Uterus (tissue), 4 donors: ENCODE results near the gene PANX1. TPM values are rescaled to one million over a fixed set of nuclear protein-coding genes. Genes with fewer than 3 reads are reported as not detected.

Experiments used
- DNase-seq, 2 donors: peaks; one replicate each; pipeline ENCODE4 v3.0.0-alpha.2; 2019 to 2020
- H3K27ac ChIP-seq, 2 donors: fragments of 200-600 bp; sonication (generic); 1 replicate in 1 of 2; 2 replicates in 1 of 2; pipeline ENCODE4 v1.5.1; 2016 to 2018
- H3K27me3 ChIP-seq, 2 donors: fragments of 200-600 bp; sonication (generic); one replicate each; pipeline ENCODE4 v1.5.1; 2018 to 2019; ENCODE audit warnings: control low read depth in 1 of 2
- H3K36me3 ChIP-seq, 2 donors: fragments of 200-600 bp; sonication (generic); one replicate each; pipeline ENCODE4 v1.5.1; 2019; ENCODE audit warnings: control low read depth in 1 of 2
- H3K4me1 ChIP-seq, 2 donors: fragments of 200-600 bp; sonication (generic); one replicate each; pipeline ENCODE4 v1.5.1; 2018 to 2019; ENCODE audit warnings: control low read depth in 1 of 2
- H3K4me3 ChIP-seq, 2 donors: fragments of 200-600 bp; sonication (generic); 1 replicate in 1 of 2; 2 replicates in 1 of 2; pipeline ENCODE4 v1.5.1; 2018 to 2019; ENCODE audit warnings: mild to moderate bottlenecking in 1 of 2
- H3K9me3 ChIP-seq, 2 donors: fragments of 200-600 bp; sonication (generic); one replicate each; pipeline ENCODE4 v1.5.1; 2019; ENCODE audit warnings: control low read depth in 1 of 2
- POLR2A ChIP-seq, 2 donors: fragments of 450-650 bp; IDR thresholded peaks; one replicate each; pipeline ENCODE4 v1.6.1; 2016; ENCODE audit warnings: antibody characterized with exemption in 2 of 2, mild to moderate bottlenecking in 1 of 2, moderate library complexity in 1 of 2
- intact Hi-C: fragments of 100-400 bp; cut with DNase I; formaldehyde crosslinking; loops from one replicate; pipeline ENCODE4 v1.15.1; 2023; ENCODE audit warnings: low total_unique reads
- total RNA-seq, 4 donors: library from RNA; depleted of rRNA in 3 of 4; stranded (reverse); fragments of >200 nt in 3 of 4; gene quantifications; one replicate each; pipeline versions ENCODE4 v1.1.0 to v1.2.4, GENCODE V29; 2014 to 2023
- TF ChIP-seq, protein P1 (sequence below), 4 experiments: fragments of 200-600 bp in 2 of 4; fragments of 450-650 bp in 2 of 4; sonication (generic) in 2 of 4; IDR thresholded peaks; one replicate each; pipeline ENCODE4 v1.5.1; 2016 to 2019; ENCODE audit warnings: antibody characterized with exemption in 4 of 4, mild to moderate bottlenecking in 2 of 4, moderate library complexity in 1 of 4
- donor health status: DM: yes; HTN: yes; CAD: no.

The PANX1 gene
- total RNA-seq, 4 donors from 2014 or later = 4.1 to 37.9 (median 15.1) TPM

DNA sequence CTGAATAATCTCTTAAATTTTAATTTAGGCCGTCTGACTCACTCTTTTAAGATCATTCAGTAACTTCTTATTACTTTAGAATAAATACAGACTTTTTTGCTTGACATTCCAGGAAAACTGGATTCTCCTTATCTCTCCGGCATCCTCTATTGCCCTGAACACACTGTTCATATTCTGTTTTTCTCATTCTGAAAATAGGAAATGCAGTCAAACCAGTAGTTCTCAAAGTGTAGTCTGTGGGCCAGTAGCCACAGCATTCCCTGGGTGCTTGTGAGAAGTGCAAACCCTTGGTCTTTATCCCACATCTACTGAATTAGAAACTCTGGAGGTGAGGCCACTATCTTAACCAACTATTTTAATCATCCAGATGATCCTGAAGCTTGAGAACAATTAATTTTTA, 84.3 kb downstream of the PANX1 start:
- Histone ChIP-seq H3K27ac (no peak overlapping the region), H3K36me3 (no peaks in the 10 kb centered on the region)

DNA sequence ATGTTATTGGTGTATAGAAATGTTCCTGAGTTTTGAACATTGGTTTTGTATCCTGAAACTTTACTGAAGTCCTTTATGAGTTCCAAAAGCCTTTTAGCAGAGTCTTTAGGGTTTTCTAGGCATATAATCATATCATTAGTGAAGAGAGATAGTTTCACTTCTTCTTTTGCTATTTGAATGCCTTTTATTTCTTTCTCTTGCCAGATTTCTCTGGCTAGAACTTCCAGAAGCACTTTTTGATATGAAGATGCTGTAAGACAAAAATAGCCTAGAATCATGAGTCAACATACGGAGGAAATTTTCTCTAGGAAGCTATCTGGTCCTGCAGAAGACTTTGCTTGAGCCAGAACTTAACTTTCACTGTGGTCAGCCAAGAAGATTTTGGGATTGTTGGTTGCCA, 89.1 kb downstream of the PANX1 start:
- no peak for TF ChIP-seq POLR2A (IDR thresholded peaks at IDR 0.05)
- TF ChIP-seq, protein P1, sequence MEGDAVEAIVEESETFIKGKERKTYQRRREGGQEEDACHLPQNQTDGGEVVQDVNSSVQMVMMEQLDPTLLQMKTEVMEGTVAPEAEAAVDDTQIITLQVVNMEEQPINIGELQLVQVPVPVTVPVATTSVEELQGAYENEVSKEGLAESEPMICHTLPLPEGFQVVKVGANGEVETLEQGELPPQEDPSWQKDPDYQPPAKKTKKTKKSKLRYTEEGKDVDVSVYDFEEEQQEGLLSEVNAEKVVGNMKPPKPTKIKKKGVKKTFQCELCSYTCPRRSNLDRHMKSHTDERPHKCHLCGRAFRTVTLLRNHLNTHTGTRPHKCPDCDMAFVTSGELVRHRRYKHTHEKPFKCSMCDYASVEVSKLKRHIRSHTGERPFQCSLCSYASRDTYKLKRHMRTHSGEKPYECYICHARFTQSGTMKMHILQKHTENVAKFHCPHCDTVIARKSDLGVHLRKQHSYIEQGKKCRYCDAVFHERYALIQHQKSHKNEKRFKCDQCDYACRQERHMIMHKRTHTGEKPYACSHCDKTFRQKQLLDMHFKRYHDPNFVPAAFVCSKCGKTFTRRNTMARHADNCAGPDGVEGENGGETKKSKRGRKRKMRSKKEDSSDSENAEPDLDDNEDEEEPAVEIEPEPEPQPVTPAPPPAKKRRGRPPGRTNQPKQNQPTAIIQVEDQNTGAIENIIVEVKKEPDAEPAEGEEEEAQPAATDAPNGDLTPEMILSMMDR (IDR thresholded peaks at IDR 0.05) = no peak
- H3K36me3 ChIP-seq = no peaks in the 10 kb centered on the region
- no peaks in the 10 kb centered on the region for H3K27me3 ChIP-seq
- H3K27ac ChIP-seq = no peak overlapping the region
- H3K4me3 ChIP-seq = no peak overlapping the region
- no peaks in the 10 kb centered on the region for H3K4me1 ChIP-seq
- no peak for DNase-seq
- H3K9me3 ChIP-seq = peaks cover 0 to 11% of the 10 kb centered on the region in 2 donors
- intact Hi-C loops = no loop called here

More for the DNA sequence above, 84.3 kb downstream of the PANX1 start:
- intact Hi-C loops = no loop called here
- Histone ChIP-seq H3K9me3 (no peaks in the 10 kb centered on the region), H3K4me3 (no peak overlapping the region), H3K27me3 (no peaks in the 10 kb centered on the region), H3K4me1 (no peaks in the 10 kb centered on the region)
- TF ChIP-seq POLR2A (IDR thresholded peaks at IDR 0.05) = no peak
- TF ChIP-seq, protein P1 (IDR thresholded peaks at IDR 0.05) = no peak
- DNase-seq = no peak

DNA sequence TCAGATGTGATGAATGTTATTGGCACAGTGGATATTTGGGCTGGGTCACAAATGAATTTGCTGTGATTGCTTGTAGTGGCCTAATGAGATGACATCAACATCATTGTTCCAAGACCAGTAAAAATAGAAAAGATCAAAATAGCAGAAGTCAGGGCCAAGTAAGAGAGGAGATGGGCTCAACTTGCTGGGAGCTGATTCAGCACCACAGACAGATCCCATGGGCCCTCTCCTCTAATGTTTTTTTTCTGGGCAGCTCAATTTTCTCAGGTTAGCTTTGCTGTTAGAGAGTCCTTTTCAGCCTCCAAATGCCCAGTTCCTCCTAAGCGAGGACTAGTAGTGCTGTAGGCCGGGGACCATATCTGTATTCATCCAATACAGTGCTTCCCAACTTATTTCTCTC, 89.7 kb downstream of the PANX1 start:
- intact Hi-C loops = no loop called here
- H3K36me3 ChIP-seq = no peaks in the 10 kb centered on the region
- no peak overlapping the region for H3K4me3 ChIP-seq
- peaks cover 0 to 11% of the 10 kb centered on the region in 2 donors for H3K9me3 ChIP-seq
- TF ChIP-seq POLR2A (IDR thresholded peaks at IDR 0.05) = no peak
- TF ChIP-seq, protein P1 (IDR thresholded peaks at IDR 0.05) = no peak
- H3K4me1 ChIP-seq = no peaks in the 10 kb centered on the region
- H3K27me3 ChIP-seq = no peaks in the 10 kb centered on the region
- H3K27ac ChIP-seq = no peak overlapping the region
- DNase-seq = no peak

DNA sequence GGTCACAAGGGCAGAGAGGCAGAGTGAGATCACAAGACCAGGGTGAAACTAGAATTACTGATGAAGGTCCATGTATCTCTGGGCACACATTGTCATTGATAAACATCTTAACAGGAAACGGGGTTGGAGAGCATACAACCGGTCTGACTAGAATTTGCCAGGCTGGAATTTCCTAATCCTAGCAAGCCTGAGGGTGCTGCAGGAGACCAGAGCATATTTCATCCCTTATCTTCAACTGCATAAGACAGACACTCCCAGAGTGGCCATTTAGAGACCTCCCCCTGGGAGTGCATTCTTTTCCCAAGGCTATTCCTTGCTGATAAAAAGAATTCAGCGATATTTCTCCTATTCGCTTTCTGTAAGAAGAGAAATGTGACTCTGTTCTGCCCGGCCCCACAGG, 91.1 kb downstream of the PANX1 start:
- no peak overlapping the region for H3K27ac ChIP-seq
- no peaks in the 10 kb centered on the region for H3K4me1 ChIP-seq
- no peaks in the 10 kb centered on the region for H3K36me3 ChIP-seq
- H3K9me3 ChIP-seq = peaks cover 0 to 11% of the 10 kb centered on the region in 2 donors
- H3K4me3 ChIP-seq = no peak overlapping the region
- no peak for TF ChIP-seq POLR2A (IDR thresholded peaks at IDR 0.05)
- TF ChIP-seq, protein P1 (IDR thresholded peaks at IDR 0.05) = no peak
- intact Hi-C loops = no loop called here
- H3K27me3 ChIP-seq = no peaks in the 10 kb centered on the region
- DNase-seq = no peak

DNA sequence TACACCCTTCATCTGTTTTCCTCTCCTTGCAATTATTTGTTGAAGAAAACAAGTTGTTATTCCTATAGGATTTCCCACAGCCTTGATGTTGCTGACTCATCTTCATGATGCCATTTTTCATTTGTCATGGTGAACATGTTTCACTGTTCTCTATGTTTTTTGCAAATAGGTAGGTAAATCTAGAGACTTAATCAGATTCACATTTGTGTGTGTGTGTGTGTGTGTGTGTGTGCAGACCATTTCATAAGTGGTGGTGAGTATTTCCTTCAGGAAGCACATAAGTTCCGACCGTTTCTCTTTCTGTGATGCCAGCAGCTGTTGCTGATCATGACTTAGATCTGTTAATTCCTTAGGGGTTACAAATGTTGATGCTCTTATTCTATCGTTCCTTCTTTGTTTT, 95.4 kb downstream of the PANX1 start:
- Histone ChIP-seq H3K27me3 (no peaks in the 10 kb centered on the region), H3K27ac (no peak overlapping the region), H3K9me3 (peaks cover 0 to 7% of the 10 kb centered on the region in 2 donors), H3K36me3 (no peaks in the 10 kb centered on the region), H3K4me1 (no peaks in the 10 kb centered on the region), H3K4me3 (no peak overlapping the region)
- TF ChIP-seq, protein P1 (IDR thresholded peaks at IDR 0.05) = no peak
- no peak for TF ChIP-seq POLR2A (IDR thresholded peaks at IDR 0.05)
- intact Hi-C loops = no loop called here
- DNase-seq = no peak

Other genes starting within 250 kb of the PANX1 start
- gene HEPHL1, start 107.5 kb upstream of the PANX1 start, total RNA-seq = not detected
- not detected for gene IZUMO1R, start 175.7 kb downstream of the PANX1 start, total RNA-seq